ENCODE results near the gene VASH1. TPM values are rescaled to one million over a fixed set of nuclear protein-coding genes. Genes with fewer than 3 reads are reported as not detected.

The VASH1 gene
- total RNA-seq, 2 donors from 2014 or later, result 2.1 to 19.8 TPM

DNA sequence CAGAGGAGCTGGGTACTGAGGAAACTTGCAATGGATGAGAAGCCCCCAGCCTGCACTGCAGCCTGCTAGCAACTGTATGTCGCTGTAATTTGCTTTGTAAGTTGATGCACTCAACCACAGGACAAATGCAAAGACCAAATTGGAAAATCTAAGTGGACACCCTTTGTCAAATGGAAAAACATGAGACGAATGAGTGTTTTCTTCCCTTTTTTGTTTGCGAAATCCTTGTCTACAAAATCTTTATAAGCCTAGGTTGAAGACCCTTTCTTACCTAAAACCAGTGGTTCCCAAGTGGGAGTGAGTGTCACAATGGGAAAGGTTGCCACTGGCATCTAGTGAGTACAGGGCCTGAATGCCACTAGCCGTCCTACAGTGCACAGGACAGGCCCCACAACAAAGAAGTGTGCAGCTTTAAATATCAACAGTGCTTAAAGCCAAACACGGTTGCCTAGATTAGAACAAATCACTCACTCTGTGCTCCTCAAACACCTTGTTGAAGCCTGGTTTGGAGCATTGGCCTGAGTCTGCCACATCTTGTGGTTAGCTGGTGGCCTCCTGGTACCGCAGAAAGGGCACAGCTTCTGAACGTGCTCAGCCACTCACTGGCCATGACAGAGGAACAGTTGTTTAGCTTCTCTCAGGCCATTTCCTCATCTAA is 7.6 kb upstream of the VASH1 start:
- TF ChIP-seq POLR2AphosphoS5 (IDR thresholded peaks at IDR 0.05), result no peak
- no peak for TF ChIP-seq POLR2A (IDR thresholded peaks at IDR 0.05)
- TF ChIP-seq, protein P1, sequence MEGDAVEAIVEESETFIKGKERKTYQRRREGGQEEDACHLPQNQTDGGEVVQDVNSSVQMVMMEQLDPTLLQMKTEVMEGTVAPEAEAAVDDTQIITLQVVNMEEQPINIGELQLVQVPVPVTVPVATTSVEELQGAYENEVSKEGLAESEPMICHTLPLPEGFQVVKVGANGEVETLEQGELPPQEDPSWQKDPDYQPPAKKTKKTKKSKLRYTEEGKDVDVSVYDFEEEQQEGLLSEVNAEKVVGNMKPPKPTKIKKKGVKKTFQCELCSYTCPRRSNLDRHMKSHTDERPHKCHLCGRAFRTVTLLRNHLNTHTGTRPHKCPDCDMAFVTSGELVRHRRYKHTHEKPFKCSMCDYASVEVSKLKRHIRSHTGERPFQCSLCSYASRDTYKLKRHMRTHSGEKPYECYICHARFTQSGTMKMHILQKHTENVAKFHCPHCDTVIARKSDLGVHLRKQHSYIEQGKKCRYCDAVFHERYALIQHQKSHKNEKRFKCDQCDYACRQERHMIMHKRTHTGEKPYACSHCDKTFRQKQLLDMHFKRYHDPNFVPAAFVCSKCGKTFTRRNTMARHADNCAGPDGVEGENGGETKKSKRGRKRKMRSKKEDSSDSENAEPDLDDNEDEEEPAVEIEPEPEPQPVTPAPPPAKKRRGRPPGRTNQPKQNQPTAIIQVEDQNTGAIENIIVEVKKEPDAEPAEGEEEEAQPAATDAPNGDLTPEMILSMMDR (IDR thresholded peaks at IDR 0.05), result no peak
- 87% methylated on average over 7 of the region's 7 CpGs for WGBS
- Histone ChIP-seq H3K4me3 (no peak overlapping the region), H3K36me3 (no peaks in the 10 kb centered on the region), H3K27ac (no peak overlapping the region), H3K27me3 (replicated peaks; ENCODE audit: insufficient read depth) (no peaks in the 10 kb centered on the region), H3K4me1 (replicated peaks) (no peaks in the 10 kb centered on the region), H3K9me3 (no peaks in the 10 kb centered on the region)
- DNase-seq (ENCODE audit: low spot score), result peak; percentile 2
- intact Hi-C loops (cut with DNase I), result no loop called here

DNA sequence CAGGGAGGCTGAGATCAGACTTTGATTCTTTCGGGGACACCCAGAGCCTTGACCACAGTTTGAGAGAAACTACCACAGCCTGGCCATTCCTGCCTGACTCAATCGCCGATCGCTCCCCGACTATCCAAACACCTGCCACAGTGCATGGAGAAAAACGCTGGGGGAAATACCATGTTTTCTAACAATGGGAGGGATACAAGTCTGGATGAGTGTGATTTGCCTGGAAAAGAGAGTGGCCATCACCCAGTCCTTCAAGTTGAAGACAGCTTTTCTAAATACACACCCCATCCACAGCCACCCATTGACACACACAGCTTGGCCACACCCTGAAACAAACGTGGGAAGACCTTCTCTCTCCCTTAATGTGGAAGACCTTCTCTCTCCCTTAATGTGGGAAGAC is 6.7 kb upstream of the VASH1 start:
- WGBS, result 89% methylated on average over 7 of the region's 7 CpGs
- no peak for DNase-seq (ENCODE audit: low spot score)
- Histone ChIP-seq H3K27ac (no peak overlapping the region), H3K4me1 (replicated peaks) (no peaks in the 10 kb centered on the region), H3K4me3 (no peak overlapping the region), H3K9me3 (no peaks in the 10 kb centered on the region), H3K36me3 (no peaks in the 10 kb centered on the region), H3K27me3 (replicated peaks; ENCODE audit: insufficient read depth) (no peaks in the 10 kb centered on the region)
- intact Hi-C loops (cut with DNase I), result no loop called here
- TF ChIP-seq, protein P1 (IDR thresholded peaks at IDR 0.05), result no peak
- no peak for TF ChIP-seq POLR2A (IDR thresholded peaks at IDR 0.05)
- TF ChIP-seq POLR2AphosphoS5 (IDR thresholded peaks at IDR 0.05), result no peak

DNA sequence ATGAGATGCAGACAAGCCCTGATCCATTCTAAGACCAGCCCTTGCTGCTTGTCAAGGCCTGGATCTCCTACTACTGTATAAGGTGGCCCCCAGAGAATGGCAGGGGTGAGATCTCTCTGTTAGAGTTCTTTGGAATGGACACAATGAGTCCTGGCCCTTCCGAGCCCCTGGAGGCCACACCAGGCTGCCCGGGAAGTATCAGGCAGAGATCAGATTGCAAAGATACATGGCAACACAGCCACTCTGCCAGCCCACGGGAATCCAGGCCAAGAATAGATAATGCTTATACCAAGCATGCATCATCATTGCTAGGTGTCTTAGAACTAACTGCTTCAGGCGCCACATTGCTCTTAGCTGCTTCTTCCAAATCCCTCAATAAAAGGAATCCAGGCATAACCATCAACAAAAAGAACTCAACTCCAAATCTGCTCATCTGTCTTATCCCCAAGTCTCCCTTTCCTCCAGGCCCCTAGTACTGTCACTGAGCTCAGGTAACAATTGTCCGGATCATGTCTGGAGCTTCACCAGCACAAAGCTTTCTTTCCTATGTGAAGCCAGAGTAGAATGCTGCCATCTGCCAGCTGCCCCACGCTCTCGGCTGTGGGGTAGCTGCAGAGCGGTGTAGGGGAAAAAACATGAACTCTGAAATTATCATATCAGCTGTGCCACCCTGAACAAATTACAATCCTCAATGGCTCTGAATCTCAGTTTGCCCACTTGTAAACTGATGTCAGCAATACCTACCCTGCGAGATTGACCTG is 5.5 kb upstream of the VASH1 start:
- intact Hi-C loops (cut with DNase I), result no loop called here
- Histone ChIP-seq H3K9me3 (no peaks in the 10 kb centered on the region), H3K36me3 (no peaks in the 10 kb centered on the region), H3K27me3 (replicated peaks; ENCODE audit: insufficient read depth) (no peaks in the 10 kb centered on the region), H3K27ac (no peak overlapping the region), H3K4me1 (replicated peaks) (no peaks in the 10 kb centered on the region), H3K4me3 (no peak overlapping the region)
- 66% methylated on average over 9 of the region's 9 CpGs for WGBS
- TF ChIP-seq POLR2A (IDR thresholded peaks at IDR 0.05) (no peak), POLR2AphosphoS5 (IDR thresholded peaks at IDR 0.05) (no peak)
- TF ChIP-seq, protein P1 (IDR thresholded peaks at IDR 0.05), result no peak
- peak; percentile 1 for DNase-seq (ENCODE audit: low spot score)

DNA sequence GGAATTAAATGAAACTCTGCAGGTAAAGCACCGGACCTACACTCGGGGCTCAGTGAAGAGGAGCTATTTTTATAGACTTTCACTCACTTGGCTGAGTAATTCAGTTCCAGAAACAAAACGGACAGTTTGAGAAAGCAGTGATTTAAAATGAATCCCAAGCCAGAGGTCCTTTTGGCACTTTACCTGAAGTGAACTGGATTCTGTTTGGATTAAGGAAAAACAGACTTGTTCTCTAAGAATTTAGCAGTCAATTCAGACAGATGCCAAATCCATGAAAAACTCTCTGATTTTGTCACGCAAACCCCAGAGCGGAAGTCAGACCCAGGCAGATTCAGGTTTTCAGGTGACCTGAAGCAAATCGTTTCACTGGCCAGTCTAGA is 4.9 kb upstream of the VASH1 start:
- H3K4me1 ChIP-seq (replicated peaks), result no peaks in the 10 kb centered on the region
- H3K27ac ChIP-seq, result no peak overlapping the region
- H3K9me3 ChIP-seq, result no peaks in the 10 kb centered on the region
- TF ChIP-seq POLR2AphosphoS5 (IDR thresholded peaks at IDR 0.05), result no peak
- no peak for TF ChIP-seq POLR2A (IDR thresholded peaks at IDR 0.05)
- TF ChIP-seq, protein P1 (IDR thresholded peaks at IDR 0.05), result no peak
- peak; percentile 0 for DNase-seq (ENCODE audit: low spot score)
- H3K27me3 ChIP-seq (replicated peaks; ENCODE audit: insufficient read depth), result no peaks in the 10 kb centered on the region
- H3K4me3 ChIP-seq, result no peak overlapping the region
- H3K36me3 ChIP-seq, result no peaks in the 10 kb centered on the region
- WGBS, result 55% methylated on average over 6 of the region's 6 CpGs
- intact Hi-C loops (cut with DNase I), result no loop called here

DNA sequence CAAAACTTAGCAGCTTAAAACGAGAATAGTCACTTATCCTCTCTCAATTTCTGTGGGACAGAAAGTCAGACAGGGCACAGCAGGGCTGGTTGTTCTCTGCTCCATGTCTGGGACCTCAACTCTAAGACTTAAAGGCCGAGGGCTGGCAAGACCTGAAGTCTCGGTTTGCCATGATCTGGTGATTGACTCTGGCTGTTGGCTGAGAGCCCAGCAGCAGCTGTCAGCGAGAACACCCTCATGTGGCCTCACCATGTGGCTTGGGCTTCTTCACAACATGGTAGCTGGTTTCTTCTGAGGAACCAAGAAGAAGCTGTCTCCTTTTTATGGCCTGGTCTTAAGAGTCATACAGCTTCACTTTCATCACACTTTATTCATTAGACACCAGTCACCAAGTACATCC is 1.7 kb upstream of the VASH1 start:
- H3K27ac ChIP-seq, result no peak overlapping the region
- TF ChIP-seq, protein P1 (IDR thresholded peaks at IDR 0.05), result no peak
- TF ChIP-seq POLR2AphosphoS5 (IDR thresholded peaks at IDR 0.05) (no peak), POLR2A (IDR thresholded peaks at IDR 0.05) (no peak)
- no peaks in the 10 kb centered on the region for H3K36me3 ChIP-seq
- intact Hi-C loops (cut with DNase I), result no loop called here
- 82% methylated on average over 4 of the region's 4 CpGs for WGBS
- DNase-seq (ENCODE audit: low spot score), result peak; percentile 2
- no peaks in the 10 kb centered on the region for H3K27me3 ChIP-seq (replicated peaks; ENCODE audit: insufficient read depth)
- no peaks in the 10 kb centered on the region for H3K9me3 ChIP-seq
- no peaks in the 10 kb centered on the region for H3K4me1 ChIP-seq (replicated peaks)
- no peak overlapping the region for H3K4me3 ChIP-seq

Measured in prostate gland (tissue), 2 donors.